Motor neuron (in vitro differentiated cells): ENCODE results near the gene SLC1A4. TPM values are rescaled to one million over a fixed set of nuclear protein-coding genes. Genes with fewer than 3 reads are reported as not detected.
"Not testable (repeated sequence)": the region's sequence is repeated elsewhere in the genome, so short reads cannot be mapped to it uniquely, and the experiment has no call there.

Experiments used
- ATAC-seq, 8 experiments: fragments of 200-7000 bp; cut with Tn5 transposase; replicated peaks in 6 of 8; 2 replicates each; pipeline ENCODE4 v1.8.0; 2021; ENCODE audit warnings: mild to moderate bottlenecking in 8 of 8, moderate library complexity in 8 of 8
- H3K27ac ChIP-seq, 2 donors: fragments of 250-450 bp; sonication (Bioruptor Pico); 2 replicates each; pipeline ENCODE4 v1.9.0; 2021; ENCODE audit warnings: antibody characterized with exemption in 2 of 2, mild to moderate bottlenecking in 2 of 2, moderate library complexity in 1 of 2
- H3K4me1 ChIP-seq, 2 donors: fragments of 250-450 bp; sonication (Bioruptor Pico); replicated peaks in 1 of 2; 2 replicates each; pipeline ENCODE4 v1.6.1; 2021; ENCODE audit warnings: antibody characterized with exemption in 2 of 2, mild to moderate bottlenecking in 2 of 2, moderate library complexity in 1 of 2
- H3K4me3 ChIP-seq, 5 donors: fragments of 250-450 bp; sonication (Bioruptor Pico); 2 replicates each; pipeline ENCODE4 v1.9.0; 2021; ENCODE audit warnings: antibody characterized with exemption in 5 of 5, mild to moderate bottlenecking in 5 of 5, moderate library complexity in 4 of 5
- WGBS, 10 experiments: fragments of 450-650 bp; shearing (Covaris generic); methylation state at CpG; one replicate each; pipeline ENCODE4 v1.0.0; 2022; 5-methylcytosine and 5-hydroxymethylcytosine counted together
- in situ Hi-C, 9 experiments: fragments of 400-800 bp; cut with MboI; loops; one replicate each; pipeline ENCODE4 v1.15.0; 2021; ENCODE audit warnings: low sequenced_read_pairs in 9 of 9, low pct_unique_long_range_greater_than_20kb in 2 of 9; ENCODE audit not compliant: unreplicated experiment in 9 of 9
- total RNA-seq, 8 experiments: library from RNA; unstranded; fragments of 300-600 nt; gene quantifications; 2 replicates each; pipeline versions ENCODE4 v1.2.3 to v1.2.4, GENCODE V29; 2022

Gene SLC1A4
- total RNA-seq, 8 experiments from 2014 or later, result 3.3 to 59.0 (median 23.3) TPM

DNA sequence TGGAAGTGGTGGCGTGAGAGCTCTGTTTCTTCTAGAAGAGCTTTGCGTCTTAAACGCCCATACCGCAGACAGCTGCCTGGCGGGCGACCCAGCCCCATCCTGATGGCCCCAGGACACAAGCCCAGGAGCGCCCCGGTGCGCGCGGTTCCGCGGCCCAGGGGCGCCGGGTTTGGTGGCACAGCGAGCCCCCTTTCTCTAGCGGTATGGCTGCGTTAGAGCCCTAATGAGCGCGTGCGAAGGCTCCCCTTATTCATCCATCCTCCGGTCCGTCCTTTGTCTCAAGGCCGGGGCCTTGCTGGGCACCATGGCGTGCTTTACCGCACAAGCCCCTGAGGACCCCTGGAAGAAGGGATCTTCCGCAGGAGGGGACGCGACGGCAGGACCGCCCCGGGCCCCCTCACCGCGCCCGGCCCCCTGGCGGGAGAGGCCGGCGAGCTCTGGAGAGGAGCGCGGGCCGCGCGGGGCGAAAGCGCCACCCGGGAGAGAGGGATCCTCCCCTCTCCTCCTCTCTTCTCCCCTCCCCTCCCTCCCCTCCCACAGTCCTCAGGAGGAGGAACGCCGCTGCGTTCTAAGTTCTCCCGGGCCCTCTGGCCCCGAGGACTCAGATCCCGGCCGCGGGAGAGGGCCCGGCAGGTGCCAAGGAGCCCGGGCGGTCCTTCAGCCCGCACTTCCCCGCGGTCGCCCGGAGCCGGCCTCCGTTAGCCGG, 626 bp upstream of the SLC1A4 start:
- in situ Hi-C loops, result no loop called here
- peak; percentile 61 to 80 (median 76) for ATAC-seq
- Histone ChIP-seq H3K4me1 (peaks cover 31 to 37% of the 10 kb centered on the region in 2 donors), H3K27ac (peak overlapping the region; percentile 85 to 96), H3K4me3 (peak overlapping the region; percentile 56 to 91 (median 75))
- 0% methylated on average over 1 to 9 of the region's 65 CpGs; no CpG with 5 or more reads in 8 of the 10 experiments for WGBS, 10 experiments

DNA sequence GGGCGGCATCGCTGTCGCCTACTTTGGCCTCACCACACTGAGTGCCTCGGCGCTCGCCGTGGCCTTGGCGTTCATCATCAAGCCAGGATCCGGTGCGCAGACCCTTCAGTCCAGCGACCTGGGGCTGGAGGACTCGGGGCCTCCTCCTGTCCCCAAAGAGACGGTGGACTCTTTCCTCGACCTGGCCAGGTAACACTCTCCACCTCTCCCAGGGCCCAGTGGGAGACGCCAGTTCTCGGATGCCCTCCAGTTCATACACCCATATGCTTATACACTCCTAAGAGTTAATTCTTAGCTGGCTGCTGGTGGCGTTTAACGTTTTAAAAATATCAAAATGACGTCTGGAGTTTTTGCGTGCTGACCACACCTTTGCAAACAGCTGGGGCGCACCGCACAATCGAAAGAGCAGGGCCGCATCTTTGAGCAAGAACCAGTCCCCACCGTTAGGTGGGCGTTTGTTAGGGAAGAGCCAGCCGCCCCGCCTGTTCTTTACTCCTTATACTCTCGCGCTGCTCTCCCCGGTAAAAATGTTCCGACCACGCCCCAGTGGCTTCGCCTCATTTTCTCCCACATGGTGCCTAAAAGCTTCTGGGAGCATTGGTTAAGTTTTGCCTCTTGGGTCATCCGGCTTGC, 899 bp downstream of the SLC1A4 start:
- H3K27ac ChIP-seq, result peak overlapping the region; percentile 69 to 91

GRCh38 chr2:64990876-64991275, 1.7 kb downstream of the SLC1A4 start:
- no peak overlapping the region for H3K27ac ChIP-seq
- in situ Hi-C loops, result no loop called here
- H3K4me1 ChIP-seq, result peaks cover 31 to 51% of the 10 kb centered on the region in 2 donors
- WGBS, 10 experiments, result 56 to 100% (median 80%) methylated on average over 1 of the region's 1 CpG; no CpG with 5 or more reads in 6 of the 10 experiments
- H3K4me3 ChIP-seq, result peak overlapping the region; percentile 56 to 91 (median 75)
- ATAC-seq, result no peak

More for the DNA sequence above, 899 bp downstream of the SLC1A4 start:
- peaks cover 31 to 47% of the 10 kb centered on the region in 2 donors for H3K4me1 ChIP-seq
- in situ Hi-C loops, result no loop called here
- ATAC-seq, result no peak
- peak overlapping the region; percentile 56 to 91 (median 75) for H3K4me3 ChIP-seq
- WGBS, 10 experiments, result 0 to 25% (median 6%) methylated on average over 1 to 13 of the region's 35 CpGs; no CpG with 5 or more reads in 4 of the 10 experiments

DNA sequence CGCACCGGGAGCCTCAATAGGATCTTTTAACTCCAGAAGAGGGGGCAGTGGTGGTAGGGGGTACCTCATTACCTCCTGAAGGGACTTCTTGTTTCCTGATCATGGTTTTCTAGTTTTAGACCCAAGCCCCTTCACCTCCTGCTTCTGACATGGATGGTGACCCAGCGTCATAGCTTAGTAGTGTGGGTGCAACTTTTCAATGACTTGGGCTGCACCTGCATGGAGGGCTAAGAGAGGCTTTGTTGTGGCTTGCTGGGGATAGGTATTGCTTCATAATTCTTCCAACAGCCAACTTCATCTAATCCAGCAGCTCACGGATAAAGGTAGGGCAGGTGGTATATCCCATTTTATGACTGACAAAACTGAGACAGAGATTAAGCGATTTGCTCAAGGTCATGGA, 3.0 kb downstream of the SLC1A4 start:
- 75 to 100% (median 93%) methylated on average over 1 to 4 of the region's 5 CpGs; no CpG with 5 or more reads in 4 of the 10 experiments for WGBS, 10 experiments
- Histone ChIP-seq H3K27ac (no peak overlapping the region), H3K4me1 (peaks cover 26 to 40% of the 10 kb centered on the region in 2 donors), H3K4me3 (peak overlapping the region in 1 of 5 donors; percentile 69)
- in situ Hi-C loops, result no loop called here
- no peak for ATAC-seq

DNA sequence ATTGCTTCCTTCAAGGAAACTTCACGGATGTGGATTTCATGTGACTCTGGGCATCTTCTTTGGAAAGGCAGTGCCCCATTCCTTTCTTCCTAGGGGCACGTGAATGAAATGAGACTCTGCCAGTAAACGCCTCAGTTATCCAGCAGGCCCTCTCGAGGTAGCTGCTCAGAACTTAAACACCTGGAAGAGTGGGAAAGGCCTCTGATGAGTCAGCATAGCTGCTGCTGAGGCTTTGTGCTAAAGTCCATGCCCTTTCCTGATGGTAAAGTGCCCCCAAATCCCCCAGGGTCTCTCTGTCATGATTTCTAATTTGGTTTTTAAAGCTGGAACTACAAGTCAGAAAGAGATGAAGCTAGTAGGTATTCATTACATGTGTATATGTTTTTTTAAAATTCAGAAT, 3.8 kb downstream of the SLC1A4 start:
- in situ Hi-C loops, result no loop called here
- Histone ChIP-seq H3K4me1 (peaks cover 24 to 38% of the 10 kb centered on the region in 2 donors), H3K4me3 (peak overlapping the region in 1 of 5 donors; percentile 4), H3K27ac (no peak overlapping the region)
- no peak for ATAC-seq
- WGBS, 10 experiments, result 66 to 100% (median 70%) methylated on average over 1 to 4 of the region's 4 CpGs; no CpG with 5 or more reads in 2 of the 10 experiments

DNA sequence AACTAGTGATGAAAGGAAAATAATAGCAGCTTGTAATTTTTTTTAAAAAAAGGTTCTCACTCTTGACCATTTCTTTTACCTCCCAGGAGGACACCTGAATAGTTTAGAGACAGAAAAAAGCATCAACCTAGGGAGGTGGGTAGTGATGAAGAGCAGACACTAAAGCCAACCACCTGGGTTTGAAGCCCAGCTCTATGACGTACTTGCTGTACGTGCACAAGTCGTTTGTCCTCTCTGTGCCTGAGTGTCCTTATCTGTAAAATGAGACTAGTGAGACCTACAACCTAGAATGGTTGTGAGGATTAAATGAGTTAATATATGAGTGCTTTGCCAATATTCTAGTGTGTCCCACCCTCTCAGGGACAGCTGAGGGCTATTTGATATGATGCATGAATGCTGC, 5.8 kb downstream of the SLC1A4 start:
- ATAC-seq, result no peak
- 86 to 100% (median 100%) methylated on average over 2 to 3 of the region's 3 CpGs; no CpG with 5 or more reads in 5 of the 10 experiments for WGBS, 10 experiments
- in situ Hi-C loops, result no loop called here

DNA sequence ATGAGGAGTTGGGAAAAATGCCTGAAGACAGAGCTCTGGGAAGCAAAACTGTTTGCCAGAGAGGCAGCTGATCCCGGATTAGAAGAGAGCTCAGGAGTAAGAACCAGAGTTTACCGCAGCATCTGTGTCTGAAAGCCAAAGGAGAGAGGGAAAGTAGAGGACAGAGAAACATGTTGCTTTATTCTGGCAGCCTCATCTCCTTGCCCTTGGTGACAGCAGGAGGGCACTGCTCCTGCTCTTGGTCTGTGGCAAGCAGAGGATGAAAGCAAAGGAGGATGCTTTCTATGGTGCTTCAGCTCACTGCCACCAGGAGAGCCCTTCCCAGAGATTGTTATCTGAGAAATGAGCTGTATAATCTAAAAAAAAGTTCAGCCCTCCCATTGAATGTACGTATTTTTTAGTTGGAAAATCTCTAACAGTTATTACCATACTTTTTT, 7.7 kb downstream of the SLC1A4 start:
- Histone ChIP-seq H3K4me1 (peaks cover 14 to 26% of the 10 kb centered on the region in 2 donors), H3K4me3 (no peak overlapping the region), H3K27ac (no peak overlapping the region)
- ATAC-seq, result no peak
- in situ Hi-C loops, result no loop called here
- 20 to 100% (median 79%) methylated on average over 1 to 3 of the region's 3 CpGs; no CpG with 5 or more reads in 3 of the 10 experiments for WGBS, 10 experiments

More for the DNA sequence above, 5.8 kb downstream of the SLC1A4 start:
- Histone ChIP-seq H3K27ac (no peak overlapping the region), H3K4me3 (no peak overlapping the region), H3K4me1 (peaks cover 24 to 38% of the 10 kb centered on the region in 2 donors)

DNA sequence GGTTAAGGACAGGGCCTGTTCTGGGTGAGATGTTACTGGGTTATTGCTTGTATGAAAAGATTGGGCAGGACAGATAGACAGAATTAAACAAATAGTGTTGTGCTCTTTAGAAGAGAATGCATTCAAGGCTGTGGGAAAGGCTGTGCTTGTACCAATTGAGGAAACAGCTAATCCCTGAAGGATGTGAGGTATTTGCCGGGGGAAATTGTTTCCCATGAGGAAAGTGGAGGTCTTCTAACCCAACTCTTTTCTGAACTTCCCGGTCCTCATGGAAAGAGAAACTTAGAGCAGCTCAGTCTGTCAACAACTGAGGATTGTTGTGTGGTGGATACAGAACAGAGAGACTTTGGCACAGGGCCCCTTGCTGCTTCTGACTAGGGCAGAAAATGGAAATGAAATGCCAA, 9.5 kb downstream of the SLC1A4 start:
- peaks cover 0 to 13% of the 10 kb centered on the region in 2 donors for H3K4me1 ChIP-seq
- ATAC-seq, result peak in 1 of 8 experiments; percentile 43
- WGBS, 10 experiments, result 40 to 100% (median 83%) methylated on average over 1 to 2 of the region's 2 CpGs; no CpG with 5 or more reads in 2 of the 10 experiments
- in situ Hi-C loops, result no loop called here
- H3K4me3 ChIP-seq, result no peak overlapping the region
- H3K27ac ChIP-seq, result no peak overlapping the region

DNA sequence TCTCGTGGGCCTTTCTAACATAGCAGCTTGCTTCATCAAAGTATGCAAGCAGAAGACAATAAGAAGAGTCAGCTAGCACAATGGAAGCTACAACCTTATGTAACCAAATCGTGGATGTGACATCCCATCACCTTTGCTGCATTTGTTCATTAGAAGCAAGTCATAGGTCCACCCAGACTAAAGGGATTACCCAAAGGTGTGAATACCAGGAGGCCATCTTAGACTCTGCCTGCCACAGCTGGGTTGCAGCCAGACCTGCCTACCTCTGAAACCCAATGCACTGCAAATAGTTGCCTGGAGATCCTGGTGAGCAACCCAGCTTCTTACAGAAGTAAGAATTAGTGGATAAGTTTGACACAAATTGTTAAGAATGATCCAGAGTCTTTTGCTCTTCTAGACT, 10.6 kb downstream of the SLC1A4 start:
- Histone ChIP-seq H3K27ac (no peak overlapping the region), H3K4me3 (no peak overlapping the region), H3K4me1 (peaks cover 0 to 7% of the 10 kb centered on the region in 2 donors)
- ATAC-seq, result peak in 1 of 8 experiments; percentile 17
- 50 to 100% (median 52%) methylated on average over 1 to 2 of the region's 2 CpGs; no CpG with 5 or more reads in 3 of the 10 experiments for WGBS, 10 experiments
- in situ Hi-C loops, result no loop called here

- Histone ChIP-seq H3K4me1 (no peaks in the 10 kb centered on the region), H3K4me3 (no peak overlapping the region), H3K27ac (no peak overlapping the region)
- WGBS, 10 experiments, result 59 to 100% (median 95%) methylated on average over 1 to 3 of the region's 3 CpGs; no CpG with 5 or more reads in 1 of the 10 experiments
- no peak for ATAC-seq
- in situ Hi-C loops, result no loop called here
These were observed 11.4 kb downstream of the SLC1A4 start for GRCh38 chr2:65000644-65001043.

GRCh38 chr2:65003037-65003436, 13.8 kb downstream of the SLC1A4 start:
- H3K27ac ChIP-seq, result no peak overlapping the region
- H3K4me1 ChIP-seq, result no peaks in the 10 kb centered on the region
- in situ Hi-C loops, result no loop called here
- no peak overlapping the region for H3K4me3 ChIP-seq
- ATAC-seq, result no peak
- 58 to 100% (median 90%) methylated on average over 1 to 3 of the region's 3 CpGs; no CpG with 5 or more reads in 1 of the 10 experiments for WGBS, 10 experiments

- ATAC-seq, H3K27ac ChIP-seq, in situ Hi-C loops, H3K4me1 ChIP-seq, H3K4me3 ChIP-seq: not testable (repeated sequence)
- 88 to 100% (median 93%) methylated on average over 1 to 3 of the region's 3 CpGs; no CpG with 5 or more reads in 1 of the 10 experiments for WGBS, 10 experiments
These were observed 15.0 kb downstream of the SLC1A4 start for GRCh38 chr2:65004232-65004631.

DNA sequence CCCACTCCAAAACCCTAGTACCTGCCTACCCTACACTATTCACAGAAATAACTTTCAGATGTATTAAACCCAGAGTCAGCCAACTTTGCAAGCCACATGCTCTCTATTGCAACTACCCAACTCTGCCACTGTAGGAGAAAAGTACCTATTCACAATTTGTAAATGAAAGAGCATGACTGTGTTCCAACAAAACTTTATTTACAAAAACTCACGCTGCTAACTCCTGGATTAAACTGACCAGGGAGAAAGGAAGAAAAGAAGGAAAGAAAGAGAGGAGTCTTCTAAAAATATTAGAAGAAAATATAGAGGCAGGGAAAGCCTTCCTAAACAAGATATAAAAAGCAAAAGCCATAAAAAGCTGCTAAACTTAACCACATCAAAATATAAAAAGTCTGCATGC, 24.6 kb downstream of the SLC1A4 start:
- in situ Hi-C loops, result no loop called here
- Histone ChIP-seq H3K27ac (no peak overlapping the region), H3K4me1 (no peaks in the 10 kb centered on the region), H3K4me3 (no peak overlapping the region)
- no peak for ATAC-seq
- 21 to 100% (median 65%) methylated on average over 1 of the region's 1 CpG for WGBS, 10 experiments
